ENCODE data around the gene SOBP. TPM values are rescaled to one million over a fixed set of nuclear protein-coding genes. Genes with fewer than 3 reads are reported as not detected.

SOBP gene
- total and polyA plus RNA-seq, 8 donors: 0.58 to 16.9 (median 4.4) TPM

GRCh38 chr6:107706516-107707115 lies 216.7 kb downstream of the SOBP start:
- WGBS, 5 donors: 80 to 93% (median 84%) methylated on average over 13 of the region's 13 CpGs
- H3K4me1 ChIP-seq: peaks cover 0 to 6% (median 0%) of the 10 kb centered on the region in 4 donors
- intact Hi-C loops (cut with DNase I; ENCODE audit: low total_unique reads): no loop called here

GRCh38 chr6:107707346-107708275 lies 217.7 kb downstream of the SOBP start:
- TF ChIP-seq EP300 (IDR thresholded peaks at IDR 0.05) (no peak), POLR2A (IDR thresholded peaks at IDR 0.05) (no peak)
- no peaks in the 10 kb centered on the region for H3K27me3 ChIP-seq
- no peak for DNase-seq
- no peak overlapping the region for H3K27ac ChIP-seq
- 85 to 92% (median 91%) methylated on average over 11 to 18 of the region's 18 CpGs for WGBS, 5 donors
- peaks cover 5 to 12% (median 6%) of the 10 kb centered on the region in 4 donors for H3K4me1 ChIP-seq
- no peaks in the 10 kb centered on the region for H3K36me3 ChIP-seq
- intact Hi-C loops (cut with DNase I; ENCODE audit: low total_unique reads): no loop called here
- no peak overlapping the region for H3K4me3 ChIP-seq
- no peaks in the 10 kb centered on the region for H3K9me3 ChIP-seq

More at GRCh38 chr6:107706516-107707115, 216.7 kb downstream of the SOBP start:
- Histone ChIP-seq H3K27ac (no peak overlapping the region), H3K27me3 (no peaks in the 10 kb centered on the region), H3K9me3 (no peaks in the 10 kb centered on the region), H3K36me3 (no peaks in the 10 kb centered on the region), H3K4me3 (no peak overlapping the region)
- TF ChIP-seq, protein P1, sequence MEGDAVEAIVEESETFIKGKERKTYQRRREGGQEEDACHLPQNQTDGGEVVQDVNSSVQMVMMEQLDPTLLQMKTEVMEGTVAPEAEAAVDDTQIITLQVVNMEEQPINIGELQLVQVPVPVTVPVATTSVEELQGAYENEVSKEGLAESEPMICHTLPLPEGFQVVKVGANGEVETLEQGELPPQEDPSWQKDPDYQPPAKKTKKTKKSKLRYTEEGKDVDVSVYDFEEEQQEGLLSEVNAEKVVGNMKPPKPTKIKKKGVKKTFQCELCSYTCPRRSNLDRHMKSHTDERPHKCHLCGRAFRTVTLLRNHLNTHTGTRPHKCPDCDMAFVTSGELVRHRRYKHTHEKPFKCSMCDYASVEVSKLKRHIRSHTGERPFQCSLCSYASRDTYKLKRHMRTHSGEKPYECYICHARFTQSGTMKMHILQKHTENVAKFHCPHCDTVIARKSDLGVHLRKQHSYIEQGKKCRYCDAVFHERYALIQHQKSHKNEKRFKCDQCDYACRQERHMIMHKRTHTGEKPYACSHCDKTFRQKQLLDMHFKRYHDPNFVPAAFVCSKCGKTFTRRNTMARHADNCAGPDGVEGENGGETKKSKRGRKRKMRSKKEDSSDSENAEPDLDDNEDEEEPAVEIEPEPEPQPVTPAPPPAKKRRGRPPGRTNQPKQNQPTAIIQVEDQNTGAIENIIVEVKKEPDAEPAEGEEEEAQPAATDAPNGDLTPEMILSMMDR (IDR thresholded peaks at IDR 0.05): no peak
- no peak for TF ChIP-seq EP300 (IDR thresholded peaks at IDR 0.05)
- TF ChIP-seq POLR2AphosphoS5 (IDR thresholded peaks at IDR 0.05): no peak
- TF ChIP-seq POLR2A (IDR thresholded peaks at IDR 0.05): no peak
- no peak for DNase-seq

DNA sequence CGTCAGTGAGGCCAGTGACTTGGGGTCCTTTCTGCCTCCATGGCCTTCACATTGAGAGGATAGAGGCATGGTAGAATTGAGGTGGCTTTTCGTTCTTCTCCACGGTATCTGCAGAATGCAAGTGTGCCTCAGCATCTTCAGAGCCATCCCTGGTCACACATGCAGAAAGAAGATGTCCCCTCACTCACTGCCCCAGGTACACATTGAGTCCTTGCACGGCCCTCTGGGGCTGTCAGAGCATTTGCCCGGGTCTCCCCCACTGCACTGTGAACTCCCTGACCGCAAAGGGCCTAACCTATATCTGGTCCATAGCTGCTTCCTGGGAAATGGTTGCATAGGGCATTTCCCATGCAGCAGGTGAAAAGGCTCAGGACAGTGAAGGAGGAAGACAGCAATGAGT lies 218.5 kb downstream of the SOBP start:
- TF ChIP-seq POLR2A (IDR thresholded peaks at IDR 0.05): no peak
- TF ChIP-seq EP300 (IDR thresholded peaks at IDR 0.05): no peak
- TF ChIP-seq POLR2AphosphoS5 (IDR thresholded peaks at IDR 0.05): no peak
- TF ChIP-seq, protein P1 (IDR thresholded peaks at IDR 0.05): no peak
- WGBS, 5 donors: 76 to 91% (median 78%) methylated on average over 6 of the region's 6 CpGs
- H3K36me3 ChIP-seq: no peaks in the 10 kb centered on the region
- no peak overlapping the region for H3K4me3 ChIP-seq
- no peak overlapping the region for H3K27ac ChIP-seq
- no peaks in the 10 kb centered on the region for H3K27me3 ChIP-seq
- no peaks in the 10 kb centered on the region for H3K9me3 ChIP-seq
- H3K4me1 ChIP-seq: peaks cover 5 to 20% (median 15%) of the 10 kb centered on the region in 4 donors
- DNase-seq: no peak
- intact Hi-C loops (cut with DNase I; ENCODE audit: low total_unique reads): no loop called here

DNA sequence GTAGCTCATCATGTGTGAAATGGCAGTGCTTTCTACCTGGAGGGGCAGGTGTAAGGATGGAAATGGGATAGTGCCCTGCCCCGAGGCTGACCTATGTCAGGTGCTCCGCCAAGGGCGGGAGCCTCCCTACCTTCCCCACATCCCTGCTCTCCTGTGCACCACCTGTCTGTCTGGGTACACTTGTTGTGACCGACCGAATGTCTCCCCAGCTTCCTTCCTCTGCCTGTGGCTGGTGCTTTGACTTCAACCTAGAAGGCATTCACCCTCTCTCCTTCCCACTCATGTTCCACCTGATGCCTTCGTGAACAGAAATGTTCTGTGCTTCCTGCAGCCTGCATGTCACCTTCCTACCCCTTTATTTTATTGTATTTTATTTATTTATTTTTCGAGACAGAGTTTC lies 219.4 kb downstream of the SOBP start:
- no peak for DNase-seq
- Histone ChIP-seq H3K36me3 (no peaks in the 10 kb centered on the region), H3K9me3 (no peaks in the 10 kb centered on the region), H3K27ac (no peak overlapping the region), H3K4me1 (peaks cover 5 to 23% (median 17%) of the 10 kb centered on the region in 4 donors), H3K27me3 (no peaks in the 10 kb centered on the region), H3K4me3 (no peak overlapping the region)
- TF ChIP-seq POLR2A (IDR thresholded peaks at IDR 0.05) (no peak), POLR2AphosphoS5 (IDR thresholded peaks at IDR 0.05) (no peak), EP300 (IDR thresholded peaks at IDR 0.05) (no peak)
- TF ChIP-seq, protein P1 (IDR thresholded peaks at IDR 0.05): no peak
- intact Hi-C loops (cut with DNase I; ENCODE audit: low total_unique reads): no loop called here
- 76 to 93% (median 87%) methylated on average over 7 of the region's 7 CpGs for WGBS, 5 donors

Other genes with a start within 250 kb of the SOBP start
- 10 to 100 TPM in 3 of 5 donors, 1 to 10 TPM in 1, not detected in 1; 4.5 to 26.1 (median 11.5) TPM for gene PDSS2, start 30.6 kb upstream of the SOBP start, total RNA-seq
- gene PDSS2, start 30.6 kb upstream of the SOBP start, polyA plus RNA-seq: 1 to 10 TPM; 5.6 to 9.8 (median 7.7) TPM